ENCODE data around the gene TNIP2.

The TNIP2 gene

DNA sequence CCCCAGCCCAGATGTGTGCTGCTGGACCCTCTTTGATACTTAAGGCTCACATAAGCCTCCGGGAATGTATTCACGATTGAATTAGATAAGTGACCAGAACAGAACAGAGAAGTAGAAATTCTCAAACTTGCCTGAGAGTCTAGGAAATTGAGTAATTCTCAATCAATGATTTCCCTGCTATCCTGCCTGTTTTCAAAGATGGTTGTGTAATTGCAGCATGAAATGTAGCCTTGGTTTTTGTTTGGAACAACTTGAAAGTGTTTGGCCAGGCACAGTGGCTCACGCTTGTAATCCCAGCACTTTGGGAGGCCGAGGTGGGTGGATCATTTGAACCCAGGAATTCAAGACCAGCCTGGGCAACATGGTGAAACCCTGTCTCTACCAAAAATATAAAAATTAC lies 41.2 kb downstream of the TNIP2 start:
- H3K9me3 ChIP-seq (ENCODE audit: control insufficient read depth, low read length): no peaks in the 10 kb centered on the region
- no peaks in the 10 kb centered on the region for H3K4me1 ChIP-seq (ENCODE audit: control insufficient read depth, insufficient read depth, low read length)
- WGBS, 2 experiments: 93 to 96% methylated on average over 4 of the region's 4 CpGs
- no peak overlapping the region for H3K27ac ChIP-seq (ENCODE audit: insufficient read depth, low read depth, low read length, poor library complexity, severe bottlenecking)
- H3K36me3 ChIP-seq (ENCODE audit: control insufficient read depth, insufficient read depth, low read length): peaks cover 9% of the 10 kb centered on the region
- H3K27me3 ChIP-seq (ENCODE audit: control insufficient read depth, insufficient read depth, low read length, poor library complexity, severe bottlenecking): no peaks in the 10 kb centered on the region
- H3K4me3 ChIP-seq (ENCODE audit: insufficient read depth, low read depth, low read length): no peak overlapping the region

- H3K36me3 ChIP-seq (ENCODE audit: control insufficient read depth, insufficient read depth, low read length): peaks cover 9% of the 10 kb centered on the region
- H3K27me3 ChIP-seq (ENCODE audit: control insufficient read depth, insufficient read depth, low read length, poor library complexity, severe bottlenecking): no peaks in the 10 kb centered on the region
- WGBS, 2 experiments: 91 to 94% methylated on average over 10 of the region's 10 CpGs
- H3K4me1 ChIP-seq (ENCODE audit: control insufficient read depth, insufficient read depth, low read length): no peaks in the 10 kb centered on the region
- H3K9me3 ChIP-seq (ENCODE audit: control insufficient read depth, low read length): no peaks in the 10 kb centered on the region
- no peak overlapping the region for H3K27ac ChIP-seq (ENCODE audit: insufficient read depth, low read depth, low read length, poor library complexity, severe bottlenecking)
- H3K4me3 ChIP-seq (ENCODE audit: insufficient read depth, low read depth, low read length): no peak overlapping the region
Observed at GRCh38 chr4:2714061-2714770, 41.9 kb downstream of the TNIP2 start.

DNA sequence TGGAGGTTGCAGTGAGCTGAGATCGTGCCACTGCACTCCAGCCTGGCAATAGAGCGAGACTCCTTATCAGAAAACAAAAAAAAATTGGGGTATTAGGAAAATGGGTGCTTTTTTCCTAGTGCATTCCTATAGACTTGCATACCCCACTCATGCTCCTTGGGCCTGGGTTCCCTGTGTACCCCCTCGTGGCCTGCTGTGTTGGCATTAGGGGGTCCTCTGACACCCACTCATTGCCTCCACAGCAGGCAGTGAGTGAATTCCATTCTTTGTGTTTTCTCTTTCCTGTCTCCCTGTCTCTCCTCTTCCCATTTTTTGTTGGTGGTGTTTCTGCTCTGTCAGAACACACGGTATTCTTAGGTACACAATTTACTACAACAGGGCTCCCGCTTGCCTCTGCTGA lies 42.8 kb downstream of the TNIP2 start:
- Histone ChIP-seq H3K27ac (ENCODE audit: insufficient read depth, low read depth, low read length, poor library complexity, severe bottlenecking) (no peak overlapping the region), H3K27me3 (ENCODE audit: control insufficient read depth, insufficient read depth, low read length, poor library complexity, severe bottlenecking) (no peaks in the 10 kb centered on the region), H3K9me3 (ENCODE audit: control insufficient read depth, low read length) (no peaks in the 10 kb centered on the region), H3K4me1 (ENCODE audit: control insufficient read depth, insufficient read depth, low read length) (no peaks in the 10 kb centered on the region), H3K4me3 (ENCODE audit: insufficient read depth, low read depth, low read length) (no peak overlapping the region), H3K36me3 (ENCODE audit: control insufficient read depth, insufficient read depth, low read length) (peaks cover 5% of the 10 kb centered on the region)
- WGBS, 2 experiments: 92 to 94% methylated on average over 5 of the region's 5 CpGs

DNA sequence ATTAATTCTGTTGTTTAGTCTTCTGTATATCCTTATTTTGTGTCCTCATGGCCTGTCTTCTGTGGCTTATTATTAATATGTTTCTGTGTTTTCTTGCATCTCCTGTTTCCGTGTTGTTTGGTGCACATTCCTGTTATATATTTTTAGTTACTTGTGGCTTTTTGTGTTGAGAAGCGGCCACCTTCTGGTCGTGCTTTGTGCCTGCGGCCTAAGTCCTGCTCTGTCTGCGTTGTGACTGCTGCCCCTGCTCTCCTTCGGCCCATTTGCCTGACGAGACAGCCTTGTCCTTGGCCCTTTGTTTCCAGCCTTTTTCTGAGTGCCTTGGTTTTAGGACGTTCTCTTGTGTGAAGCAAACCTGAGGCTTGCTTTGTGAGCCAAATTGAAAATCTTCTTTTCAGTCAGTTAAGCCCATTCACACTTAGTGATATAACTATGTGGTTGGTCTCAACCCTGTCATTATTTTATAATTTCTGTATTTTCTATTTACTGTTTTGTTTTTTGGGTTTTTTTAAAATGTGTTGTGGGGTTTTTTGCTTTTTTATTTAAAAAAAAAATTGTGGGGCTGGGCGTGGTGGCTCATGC lies 43.8 kb downstream of the TNIP2 start:
- peaks cover 5% of the 10 kb centered on the region for H3K36me3 ChIP-seq (ENCODE audit: control insufficient read depth, insufficient read depth, low read length)
- WGBS, 2 experiments: 73 to 78% methylated on average over 9 of the region's 9 CpGs
- H3K27ac ChIP-seq (ENCODE audit: insufficient read depth, low read depth, low read length, poor library complexity, severe bottlenecking): no peak overlapping the region
- no peaks in the 10 kb centered on the region for H3K4me1 ChIP-seq (ENCODE audit: control insufficient read depth, insufficient read depth, low read length)
- H3K9me3 ChIP-seq (ENCODE audit: control insufficient read depth, low read length): no peaks in the 10 kb centered on the region
- H3K4me3 ChIP-seq (ENCODE audit: insufficient read depth, low read depth, low read length): no peak overlapping the region
- H3K27me3 ChIP-seq (ENCODE audit: control insufficient read depth, insufficient read depth, low read length, poor library complexity, severe bottlenecking): no peaks in the 10 kb centered on the region

GRCh38 chr4:2702770-2703169 lies 53.4 kb downstream of the TNIP2 start:
- no peak overlapping the region for H3K4me3 ChIP-seq (ENCODE audit: insufficient read depth, low read depth, low read length)
- 87 to 89% methylated on average over 7 of the region's 7 CpGs for WGBS, 2 experiments
- H3K4me1 ChIP-seq (ENCODE audit: control insufficient read depth, insufficient read depth, low read length): no peaks in the 10 kb centered on the region
- H3K9me3 ChIP-seq (ENCODE audit: control insufficient read depth, low read length): no peaks in the 10 kb centered on the region
- no peaks in the 10 kb centered on the region for H3K27me3 ChIP-seq (ENCODE audit: control insufficient read depth, insufficient read depth, low read length, poor library complexity, severe bottlenecking)
- H3K27ac ChIP-seq (ENCODE audit: insufficient read depth, low read depth, low read length, poor library complexity, severe bottlenecking): no peak overlapping the region
- peaks cover 49% of the 10 kb centered on the region for H3K36me3 ChIP-seq (ENCODE audit: control insufficient read depth, insufficient read depth, low read length)

DNA sequence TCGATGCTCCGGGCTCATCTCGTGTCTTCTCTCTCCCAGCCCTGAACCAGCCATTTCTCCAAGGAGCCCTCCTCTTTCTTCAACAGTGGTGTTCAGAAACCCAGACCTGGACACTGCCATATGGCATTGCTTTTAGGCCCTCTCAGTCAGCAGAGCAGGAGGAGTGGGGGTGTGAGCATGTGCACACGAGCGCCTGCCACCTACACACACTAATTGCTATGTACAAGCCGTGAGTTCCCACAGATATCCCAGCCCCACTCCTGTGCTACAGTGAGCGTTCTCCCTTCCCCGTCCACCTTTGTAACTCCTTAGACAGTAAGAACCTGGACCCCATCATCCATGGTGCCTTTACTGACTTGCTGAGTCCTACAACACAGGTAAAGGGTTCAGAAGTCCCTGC lies 53.8 kb downstream of the TNIP2 start:
- H3K36me3 ChIP-seq (ENCODE audit: control insufficient read depth, insufficient read depth, low read length): peaks cover 53% of the 10 kb centered on the region
- H3K4me3 ChIP-seq (ENCODE audit: insufficient read depth, low read depth, low read length): no peak overlapping the region
- H3K4me1 ChIP-seq (ENCODE audit: control insufficient read depth, insufficient read depth, low read length): no peaks in the 10 kb centered on the region
- no peak overlapping the region for H3K27ac ChIP-seq (ENCODE audit: insufficient read depth, low read depth, low read length, poor library complexity, severe bottlenecking)
- 95 to 96% methylated on average over 8 of the region's 8 CpGs for WGBS, 2 experiments
- no peaks in the 10 kb centered on the region for H3K27me3 ChIP-seq (ENCODE audit: control insufficient read depth, insufficient read depth, low read length, poor library complexity, severe bottlenecking)
- no peaks in the 10 kb centered on the region for H3K9me3 ChIP-seq (ENCODE audit: control insufficient read depth, low read length)

- no peaks in the 10 kb centered on the region for H3K4me1 ChIP-seq (ENCODE audit: control insufficient read depth, insufficient read depth, low read length)
- no peak overlapping the region for H3K4me3 ChIP-seq (ENCODE audit: insufficient read depth, low read depth, low read length)
- H3K27me3 ChIP-seq (ENCODE audit: control insufficient read depth, insufficient read depth, low read length, poor library complexity, severe bottlenecking): no peaks in the 10 kb centered on the region
- H3K27ac ChIP-seq (ENCODE audit: insufficient read depth, low read depth, low read length, poor library complexity, severe bottlenecking): no peak overlapping the region
- 90 to 96% methylated on average over 8 of the region's 8 CpGs for WGBS, 2 experiments
- H3K36me3 ChIP-seq (ENCODE audit: control insufficient read depth, insufficient read depth, low read length): peaks cover 70% of the 10 kb centered on the region
- no peaks in the 10 kb centered on the region for H3K9me3 ChIP-seq (ENCODE audit: control insufficient read depth, low read length)
Observed at GRCh38 chr4:2700031-2700430, 56.1 kb downstream of the TNIP2 start.

DNA sequence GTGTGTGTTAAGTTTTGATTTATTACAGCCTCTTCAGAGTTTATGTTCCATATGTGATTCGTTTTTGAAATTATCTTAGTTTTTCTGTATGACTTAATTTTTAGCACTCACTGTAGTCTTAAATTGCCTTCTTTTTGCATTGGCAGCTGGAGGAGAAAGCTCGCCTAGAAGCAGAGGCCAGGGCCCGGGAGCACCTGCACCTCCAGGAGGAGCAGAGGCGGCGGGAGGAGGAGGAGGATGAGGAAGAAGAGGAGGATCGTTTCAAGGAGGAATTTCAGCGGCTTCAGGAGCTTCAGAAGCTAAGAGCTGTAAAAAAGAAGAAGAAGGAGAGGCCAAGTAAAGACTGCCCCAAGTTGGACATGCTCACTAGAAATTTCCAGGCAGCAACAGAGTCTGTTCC lies 56.6 kb downstream of the TNIP2 start:
- H3K27me3 ChIP-seq (ENCODE audit: control insufficient read depth, insufficient read depth, low read length, poor library complexity, severe bottlenecking): no peaks in the 10 kb centered on the region
- no peak overlapping the region for H3K27ac ChIP-seq (ENCODE audit: insufficient read depth, low read depth, low read length, poor library complexity, severe bottlenecking)
- no peak overlapping the region for H3K4me3 ChIP-seq (ENCODE audit: insufficient read depth, low read depth, low read length)
- no peaks in the 10 kb centered on the region for H3K4me1 ChIP-seq (ENCODE audit: control insufficient read depth, insufficient read depth, low read length)
- WGBS, 2 experiments: 95 to 97% methylated on average over 7 of the region's 7 CpGs
- peaks cover 75% of the 10 kb centered on the region for H3K36me3 ChIP-seq (ENCODE audit: control insufficient read depth, insufficient read depth, low read length)
- H3K9me3 ChIP-seq (ENCODE audit: control insufficient read depth, low read length): no peaks in the 10 kb centered on the region

GRCh38 chr4:2698951-2699505 lies 57.1 kb downstream of the TNIP2 start:
- 92 to 95% methylated on average over 11 to 12 of the region's 12 CpGs for WGBS, 2 experiments
- H3K4me1 ChIP-seq (ENCODE audit: control insufficient read depth, insufficient read depth, low read length): no peaks in the 10 kb centered on the region
- no peak overlapping the region for H3K4me3 ChIP-seq (ENCODE audit: insufficient read depth, low read depth, low read length)
- peaks cover 80% of the 10 kb centered on the region for H3K36me3 ChIP-seq (ENCODE audit: control insufficient read depth, insufficient read depth, low read length)
- H3K9me3 ChIP-seq (ENCODE audit: control insufficient read depth, low read length): no peaks in the 10 kb centered on the region
- no peak overlapping the region for H3K27ac ChIP-seq (ENCODE audit: insufficient read depth, low read depth, low read length, poor library complexity, severe bottlenecking)
- H3K27me3 ChIP-seq (ENCODE audit: control insufficient read depth, insufficient read depth, low read length, poor library complexity, severe bottlenecking): no peaks in the 10 kb centered on the region

GRCh38 chr4:2698504-2698903 lies 57.6 kb downstream of the TNIP2 start:
- Histone ChIP-seq H3K27me3 (ENCODE audit: control insufficient read depth, insufficient read depth, low read length, poor library complexity, severe bottlenecking) (no peaks in the 10 kb centered on the region), H3K9me3 (ENCODE audit: control insufficient read depth, low read length) (no peaks in the 10 kb centered on the region), H3K4me1 (ENCODE audit: control insufficient read depth, insufficient read depth, low read length) (no peaks in the 10 kb centered on the region), H3K36me3 (ENCODE audit: control insufficient read depth, insufficient read depth, low read length) (peaks cover 81% of the 10 kb centered on the region), H3K27ac (ENCODE audit: insufficient read depth, low read depth, low read length, poor library complexity, severe bottlenecking) (no peak overlapping the region), H3K4me3 (ENCODE audit: insufficient read depth, low read depth, low read length) (no peak overlapping the region)
- WGBS, 2 experiments: 94 to 100% methylated on average over 1 of the region's 1 CpG
